ENCODE data around the gene TCEA3. TPM values are rescaled to one million over a fixed set of nuclear protein-coding genes. Genes with fewer than 3 reads are reported as not detected.
A peak's percentile ranks its signal among the peaks of the same experiment; 100 is the strongest.

The TCEA3 gene
- total and polyA plus RNA-seq, 7 donors = 70.2 to 301 (median 195) TPM

- WGBS, 3 donors = 83 to 89% (median 84%) methylated on average over 8 of the region's 8 CpGs
- no peak for TF ChIP-seq CTCF (IDR thresholded peaks at IDR 0.05)
- no peak overlapping the region for H3K4me3 ChIP-seq
- ATAC-seq (no peak), DNase-seq (no peak)
- H3K27ac ChIP-seq = no peak overlapping the region
- H3K9me3 ChIP-seq = no peaks in the 10 kb centered on the region
- H3K36me3 ChIP-seq (ENCODE audit: insufficient read depth in 1 of 2, low read depth in 1 of 2) = peaks cover 2 to 85% of the 10 kb centered on the region in 2 donors
- intact Hi-C loops (cut with DNase I) = loop anchor here in 1 of 2 donors (5.0 kb wide), 1 partner anchor 34 kb away; no protein-coding TSS in a partner anchor
- H3K4me1 ChIP-seq = no peaks in the 10 kb centered on the region
- H3K27me3 ChIP-seq (ENCODE audit: insufficient read depth in 3 of 3, low read length in 2 of 3) = no peaks in the 10 kb centered on the region
These were observed 14.0 kb upstream of the TCEA3 start for GRCh38 chr1:23438545-23438944.

- no peak for ATAC-seq
- DNase-seq = no peak
- TF ChIP-seq CTCF (IDR thresholded peaks at IDR 0.05) = no peak
- 85 to 89% (median 89%) methylated on average over 13 of the region's 13 CpGs for WGBS, 3 donors
- no peaks in the 10 kb centered on the region for H3K9me3 ChIP-seq
- H3K4me3 ChIP-seq = no peak overlapping the region
- peaks cover 2 to 88% of the 10 kb centered on the region in 2 donors for H3K36me3 ChIP-seq (ENCODE audit: insufficient read depth in 1 of 2, low read depth in 1 of 2)
- no peaks in the 10 kb centered on the region for H3K4me1 ChIP-seq
- intact Hi-C loops (cut with DNase I) = loop anchor here in 1 of 2 donors (5.0 kb wide), 1 partner anchor 35 kb away; no protein-coding TSS in a partner anchor
- H3K27ac ChIP-seq = no peak overlapping the region
- H3K27me3 ChIP-seq (ENCODE audit: insufficient read depth in 3 of 3, low read length in 2 of 3) = no peaks in the 10 kb centered on the region
These were observed 12.8 kb upstream of the TCEA3 start for GRCh38 chr1:23437355-23437664.

GRCh38 chr1:23436520-23437354, 12.2 kb upstream of the TCEA3 start:
- intact Hi-C loops (cut with DNase I) = loop anchor here in 1 of 2 donors (5.0 kb wide), 1 partner anchor 36 kb away; no protein-coding TSS in a partner anchor
- WGBS, 3 donors = 68 to 77% (median 68%) methylated on average over 44 to 49 of the region's 49 CpGs
- Histone ChIP-seq H3K9me3 (no peaks in the 10 kb centered on the region), H3K36me3 (ENCODE audit: insufficient read depth in 1 of 2, low read depth in 1 of 2) (peaks cover 2 to 87% of the 10 kb centered on the region in 2 donors), H3K4me1 (no peaks in the 10 kb centered on the region), H3K4me3 (no peak overlapping the region), H3K27me3 (ENCODE audit: insufficient read depth in 3 of 3, low read length in 2 of 3) (no peaks in the 10 kb centered on the region), H3K27ac (peak overlapping the region; percentile 42)
- no peak for DNase-seq
- peak; percentile 46 to 63 (median 56) for ATAC-seq
- TF ChIP-seq CTCF (IDR thresholded peaks at IDR 0.05) = no peak

- Histone ChIP-seq H3K36me3 (ENCODE audit: insufficient read depth in 1 of 2, low read depth in 1 of 2) (peaks cover 4 to 86% of the 10 kb centered on the region in 2 donors), H3K4me1 (no peaks in the 10 kb centered on the region), H3K4me3 (no peak overlapping the region), H3K27ac (no peak overlapping the region), H3K9me3 (no peaks in the 10 kb centered on the region), H3K27me3 (ENCODE audit: insufficient read depth in 3 of 3, low read length in 2 of 3) (no peaks in the 10 kb centered on the region)
- DNase-seq (no peak), ATAC-seq (no peak)
- WGBS, 3 donors = 80 to 82% (median 80%) methylated on average over 7 of the region's 7 CpGs
- TF ChIP-seq CTCF (IDR thresholded peaks at IDR 0.05) = no peak
- intact Hi-C loops (cut with DNase I) = no loop called here
These were observed 9.8 kb upstream of the TCEA3 start for GRCh38 chr1:23434260-23434775.

All from psoas muscle (tissue), 8 donors.